Measurements from ENCODE around the gene GMPPB. TPM values are rescaled to one million over a fixed set of nuclear protein-coding genes. Genes with fewer than 3 reads are reported as not detected.

Gene GMPPB
- total RNA-seq, 1 donor from 2014 or later, result 31.2 TPM

DNA sequence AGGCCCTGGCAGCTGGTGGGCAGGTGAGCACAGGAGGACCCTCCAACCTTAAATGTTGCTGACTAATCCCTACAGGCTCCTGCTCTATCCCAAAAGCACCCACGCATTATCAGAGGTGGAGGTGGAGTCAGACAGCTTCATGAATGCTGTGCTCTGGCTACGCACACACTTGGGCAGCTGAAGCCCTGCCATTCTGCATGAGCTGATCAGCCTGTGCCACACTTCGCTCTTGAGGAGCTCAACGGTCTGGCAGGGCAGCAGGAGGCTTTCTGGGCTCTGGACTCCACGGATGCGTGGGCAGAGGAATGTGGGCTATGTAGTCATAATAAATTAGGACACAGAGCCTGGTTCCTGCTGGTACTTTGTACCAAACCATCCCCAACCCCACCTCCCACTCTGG, 40.6 kb downstream of the GMPPB start:
- Mint-ChIP-seq H3K27me3 (peaks cover 3% of the 10 kb centered on the region), H3K27ac (no peak overlapping the region), H3K4me3 (ENCODE audit: low read depth) (no peak overlapping the region), H3K9me3 (ENCODE audit: low read depth) (no peaks in the 10 kb centered on the region), H3K36me3 (ENCODE audit: insufficient read depth) (peaks cover 10% of the 10 kb centered on the region), H3K4me1 (ENCODE audit: low read depth) (peaks cover 4% of the 10 kb centered on the region)
- DNase-seq (ENCODE audit: low spot score, unreplicated experiment), result no peak
- TF ChIP-seq, protein P1, sequence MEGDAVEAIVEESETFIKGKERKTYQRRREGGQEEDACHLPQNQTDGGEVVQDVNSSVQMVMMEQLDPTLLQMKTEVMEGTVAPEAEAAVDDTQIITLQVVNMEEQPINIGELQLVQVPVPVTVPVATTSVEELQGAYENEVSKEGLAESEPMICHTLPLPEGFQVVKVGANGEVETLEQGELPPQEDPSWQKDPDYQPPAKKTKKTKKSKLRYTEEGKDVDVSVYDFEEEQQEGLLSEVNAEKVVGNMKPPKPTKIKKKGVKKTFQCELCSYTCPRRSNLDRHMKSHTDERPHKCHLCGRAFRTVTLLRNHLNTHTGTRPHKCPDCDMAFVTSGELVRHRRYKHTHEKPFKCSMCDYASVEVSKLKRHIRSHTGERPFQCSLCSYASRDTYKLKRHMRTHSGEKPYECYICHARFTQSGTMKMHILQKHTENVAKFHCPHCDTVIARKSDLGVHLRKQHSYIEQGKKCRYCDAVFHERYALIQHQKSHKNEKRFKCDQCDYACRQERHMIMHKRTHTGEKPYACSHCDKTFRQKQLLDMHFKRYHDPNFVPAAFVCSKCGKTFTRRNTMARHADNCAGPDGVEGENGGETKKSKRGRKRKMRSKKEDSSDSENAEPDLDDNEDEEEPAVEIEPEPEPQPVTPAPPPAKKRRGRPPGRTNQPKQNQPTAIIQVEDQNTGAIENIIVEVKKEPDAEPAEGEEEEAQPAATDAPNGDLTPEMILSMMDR (IDR thresholded peaks at IDR 0.05; ENCODE audit: unreplicated experiment), result no peak

DNA sequence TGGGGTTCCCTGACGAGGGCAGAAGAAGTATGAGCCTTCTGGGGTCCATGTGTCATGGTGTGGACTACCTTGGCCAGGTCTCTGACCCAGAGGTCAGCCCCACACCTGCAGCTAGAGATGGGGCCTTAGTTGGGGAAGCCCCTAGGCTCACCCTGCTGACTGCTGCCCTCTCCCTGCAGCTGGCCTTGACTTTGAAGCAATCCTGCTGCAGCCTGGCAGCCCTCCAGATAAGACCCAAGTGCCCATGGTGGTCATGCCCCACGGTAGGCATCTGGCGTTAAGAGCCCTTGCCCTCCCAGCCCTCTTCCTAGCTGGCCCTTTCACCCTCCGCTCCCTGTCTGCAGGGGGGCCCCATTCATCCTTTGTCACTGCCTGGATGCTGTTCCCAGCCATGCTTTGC, 42.2 kb downstream of the GMPPB start:
- no peaks in the 10 kb centered on the region for H3K9me3 Mint-ChIP-seq (ENCODE audit: low read depth)

DNA sequence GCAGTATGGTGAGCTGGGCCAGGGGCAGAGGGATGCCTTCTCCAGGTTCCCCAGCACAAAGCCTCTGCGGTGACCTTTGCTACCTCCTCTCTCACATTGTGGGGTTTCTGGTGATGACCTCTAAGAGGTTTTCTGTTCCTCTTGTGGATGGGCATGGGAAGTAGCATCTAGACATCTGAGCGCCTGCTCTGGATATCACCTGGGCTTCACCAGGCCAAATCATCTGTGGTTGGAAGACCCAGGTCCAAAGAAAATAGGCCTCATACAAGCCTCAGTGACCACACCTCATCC, 42.6 kb downstream of the GMPPB start:
- Mint-ChIP-seq H3K36me3 (ENCODE audit: insufficient read depth) (peaks cover 12% of the 10 kb centered on the region), H3K27ac (no peak overlapping the region), H3K4me1 (ENCODE audit: low read depth) (no peaks in the 10 kb centered on the region), H3K4me3 (ENCODE audit: low read depth) (no peak overlapping the region), H3K27me3 (peaks cover 3% of the 10 kb centered on the region), H3K9me3 (ENCODE audit: low read depth) (no peaks in the 10 kb centered on the region)
- TF ChIP-seq, protein P1 (IDR thresholded peaks at IDR 0.05; ENCODE audit: unreplicated experiment), result no peak
- no peak for DNase-seq (ENCODE audit: low spot score, unreplicated experiment)

More for the DNA sequence above, 42.2 kb downstream of the GMPPB start:
- H3K36me3 Mint-ChIP-seq (ENCODE audit: insufficient read depth), result peaks cover 12% of the 10 kb centered on the region
- DNase-seq (ENCODE audit: low spot score, unreplicated experiment), result no peak
- H3K27me3 Mint-ChIP-seq, result peaks cover 3% of the 10 kb centered on the region
- no peak overlapping the region for H3K4me3 Mint-ChIP-seq (ENCODE audit: low read depth)
- TF ChIP-seq, protein P1 (IDR thresholded peaks at IDR 0.05; ENCODE audit: unreplicated experiment), result no peak
- H3K4me1 Mint-ChIP-seq (ENCODE audit: low read depth), result peaks cover 1% of the 10 kb centered on the region
- H3K27ac Mint-ChIP-seq, result no peak overlapping the region

DNA sequence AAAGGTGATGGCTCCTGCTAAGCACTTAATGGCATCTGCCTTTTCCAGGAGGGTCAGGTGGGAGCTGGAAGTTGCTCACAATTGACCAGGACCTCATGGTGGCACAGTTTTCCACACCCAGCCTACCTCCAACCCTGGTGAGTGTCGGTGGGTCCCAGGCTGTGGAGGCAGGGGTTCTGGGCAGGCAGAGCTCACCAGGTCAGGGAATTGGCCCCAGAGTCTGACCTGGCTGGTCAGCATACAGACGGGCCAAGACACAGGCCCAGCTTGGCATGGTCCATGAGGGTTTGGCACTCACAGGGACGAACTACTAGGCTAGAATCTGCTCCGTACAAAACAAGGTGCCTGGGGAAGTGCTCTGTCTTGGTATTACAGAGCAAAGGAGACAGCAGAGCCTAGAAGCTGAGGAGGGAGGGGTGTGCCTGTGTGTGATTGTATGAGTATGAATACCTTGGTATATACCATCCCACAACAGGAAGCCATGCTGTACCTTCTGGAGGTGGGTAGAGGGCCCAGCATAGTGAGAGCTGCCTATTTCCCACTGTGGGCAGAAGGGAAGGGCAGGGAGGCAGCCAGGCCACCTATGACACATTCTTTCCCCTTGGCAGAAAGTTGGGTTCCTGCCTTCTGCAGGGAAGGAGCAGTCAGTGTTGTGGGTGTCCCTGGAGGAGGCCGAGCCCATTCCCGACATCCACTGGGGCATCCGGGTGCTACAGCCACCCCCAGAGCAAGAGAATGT, 43.1 kb downstream of the GMPPB start:
- Mint-ChIP-seq H3K4me1 (ENCODE audit: low read depth) (no peaks in the 10 kb centered on the region), H3K36me3 (ENCODE audit: insufficient read depth) (peaks cover 13% of the 10 kb centered on the region), H3K4me3 (ENCODE audit: low read depth) (no peak overlapping the region), H3K27me3 (peaks cover 3% of the 10 kb centered on the region), H3K27ac (no peak overlapping the region), H3K9me3 (ENCODE audit: low read depth) (no peaks in the 10 kb centered on the region)
- no peak for DNase-seq (ENCODE audit: low spot score, unreplicated experiment)
- TF ChIP-seq, protein P1 (IDR thresholded peaks at IDR 0.05; ENCODE audit: unreplicated experiment), result no peak

- Mint-ChIP-seq H3K36me3 (ENCODE audit: insufficient read depth) (peaks cover 10% of the 10 kb centered on the region), H3K27ac (no peak overlapping the region), H3K4me1 (ENCODE audit: low read depth) (peaks cover 13% of the 10 kb centered on the region), H3K27me3 (no peaks in the 10 kb centered on the region), H3K9me3 (ENCODE audit: low read depth) (no peaks in the 10 kb centered on the region), H3K4me3 (ENCODE audit: low read depth) (peak overlapping the region; percentile 45)
- TF ChIP-seq, protein P1 (IDR thresholded peaks at IDR 0.05; ENCODE audit: unreplicated experiment), result no peak
- DNase-seq (ENCODE audit: low spot score, unreplicated experiment), result no peak
These were observed 47.8 kb downstream of the GMPPB start for GRCh38 chr3:49675912-49676311.
